ENCODE data around the gene UBE3B.

GRCh38 chr12:109540526-109541412 is 63.3 kb downstream of the UBE3B start:
- TF ChIP-seq CTCF (IDR thresholded peaks at IDR 0.05) (no peak), POLR2A (IDR thresholded peaks at IDR 0.05) (no peak), EP300 (IDR thresholded peaks at IDR 0.05) (no peak), POLR2AphosphoS5 (IDR thresholded peaks at IDR 0.05) (no peak)
